ENCODE data around the gene NOS2.
"Not testable (repeated sequence)": the region's sequence is repeated elsewhere in the genome, so short reads cannot be mapped to it uniquely, and the experiment has no call there.

Gene NOS2

DNA sequence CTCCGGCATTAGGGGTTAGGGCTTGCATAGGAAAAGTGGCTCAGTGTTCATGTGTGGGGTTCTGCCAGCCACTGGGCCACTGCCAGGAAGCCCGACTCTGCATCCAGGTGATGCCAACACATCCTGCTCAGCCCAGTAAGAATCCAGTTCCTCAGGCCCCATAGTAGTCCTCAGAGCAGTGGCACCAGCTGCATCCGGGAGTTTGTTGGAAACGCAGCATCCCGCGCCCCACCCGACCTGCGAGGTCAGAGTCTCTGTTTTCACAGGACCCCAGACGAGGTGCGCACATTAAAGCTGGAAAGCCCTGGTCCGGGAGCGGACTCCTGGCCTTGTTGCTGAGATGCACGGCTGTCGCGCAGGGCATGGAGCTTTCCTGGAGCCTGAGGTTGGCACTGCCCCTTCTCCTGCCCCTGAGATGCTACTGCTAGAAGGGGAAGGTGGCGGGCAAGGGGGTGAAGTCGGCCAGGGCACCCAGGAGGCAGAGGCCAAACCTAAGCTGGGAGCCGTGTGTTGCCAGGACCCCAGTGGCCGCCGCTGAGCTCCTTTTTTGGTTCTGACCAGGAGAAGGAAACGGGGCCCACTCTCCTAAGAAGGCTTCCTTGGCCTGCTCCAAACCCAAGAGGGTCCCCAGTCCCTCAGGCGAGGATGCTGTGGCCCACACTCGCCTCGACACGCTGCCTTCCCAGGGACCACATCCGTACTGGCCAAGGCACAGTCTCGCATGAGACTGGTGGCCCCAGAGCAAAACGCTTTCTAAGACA lies 44.4 kb downstream of the NOS2 start:
- H3K36me3 ChIP-seq (ENCODE audit: insufficient read depth, low read length), result no peaks in the 10 kb centered on the region
- H3K27me3 ChIP-seq (ENCODE audit: insufficient read depth, low read length), result no peaks in the 10 kb centered on the region
- no peaks in the 10 kb centered on the region for H3F3A ChIP-seq (ENCODE audit: insufficient read depth, low read length)
- H2AFZ ChIP-seq (ENCODE audit: low read length), result no peak overlapping the region
- no peaks in the 10 kb centered on the region for H3K4me1 ChIP-seq (ENCODE audit: insufficient read depth, low read length, severe bottlenecking)
- H3K79me2 ChIP-seq (ENCODE audit: insufficient read depth, low read length), result no peaks in the 10 kb centered on the region
- no peak overlapping the region for H3K4me2 ChIP-seq (ENCODE audit: low read length)
- no peaks in the 10 kb centered on the region for H3K9me3 ChIP-seq (ENCODE audit: low read length)
- no peaks in the 10 kb centered on the region for H3K9me2 ChIP-seq (ENCODE audit: low read depth, low read length)
- no peaks in the 10 kb centered on the region for H4K20me1 ChIP-seq (ENCODE audit: insufficient read depth, low read length)
- no peak overlapping the region for H3K4me3 ChIP-seq (ENCODE audit: low read depth, low read length, poor library complexity, severe bottlenecking)
- no peak overlapping the region for H3K9ac ChIP-seq (ENCODE audit: low read length)
- TF ChIP-seq EZH2 (IDR thresholded peaks at IDR 0.05; ENCODE audit: borderline replicate concordance, low read length), result no peak
- TF ChIP-seq, protein P1, sequence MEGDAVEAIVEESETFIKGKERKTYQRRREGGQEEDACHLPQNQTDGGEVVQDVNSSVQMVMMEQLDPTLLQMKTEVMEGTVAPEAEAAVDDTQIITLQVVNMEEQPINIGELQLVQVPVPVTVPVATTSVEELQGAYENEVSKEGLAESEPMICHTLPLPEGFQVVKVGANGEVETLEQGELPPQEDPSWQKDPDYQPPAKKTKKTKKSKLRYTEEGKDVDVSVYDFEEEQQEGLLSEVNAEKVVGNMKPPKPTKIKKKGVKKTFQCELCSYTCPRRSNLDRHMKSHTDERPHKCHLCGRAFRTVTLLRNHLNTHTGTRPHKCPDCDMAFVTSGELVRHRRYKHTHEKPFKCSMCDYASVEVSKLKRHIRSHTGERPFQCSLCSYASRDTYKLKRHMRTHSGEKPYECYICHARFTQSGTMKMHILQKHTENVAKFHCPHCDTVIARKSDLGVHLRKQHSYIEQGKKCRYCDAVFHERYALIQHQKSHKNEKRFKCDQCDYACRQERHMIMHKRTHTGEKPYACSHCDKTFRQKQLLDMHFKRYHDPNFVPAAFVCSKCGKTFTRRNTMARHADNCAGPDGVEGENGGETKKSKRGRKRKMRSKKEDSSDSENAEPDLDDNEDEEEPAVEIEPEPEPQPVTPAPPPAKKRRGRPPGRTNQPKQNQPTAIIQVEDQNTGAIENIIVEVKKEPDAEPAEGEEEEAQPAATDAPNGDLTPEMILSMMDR (IDR thresholded peaks at IDR 0.05; ENCODE audit: low read length), result no peak
- no peak overlapping the region for H3K27ac ChIP-seq (ENCODE audit: low read depth, low read length, poor library complexity, severe bottlenecking)

DNA sequence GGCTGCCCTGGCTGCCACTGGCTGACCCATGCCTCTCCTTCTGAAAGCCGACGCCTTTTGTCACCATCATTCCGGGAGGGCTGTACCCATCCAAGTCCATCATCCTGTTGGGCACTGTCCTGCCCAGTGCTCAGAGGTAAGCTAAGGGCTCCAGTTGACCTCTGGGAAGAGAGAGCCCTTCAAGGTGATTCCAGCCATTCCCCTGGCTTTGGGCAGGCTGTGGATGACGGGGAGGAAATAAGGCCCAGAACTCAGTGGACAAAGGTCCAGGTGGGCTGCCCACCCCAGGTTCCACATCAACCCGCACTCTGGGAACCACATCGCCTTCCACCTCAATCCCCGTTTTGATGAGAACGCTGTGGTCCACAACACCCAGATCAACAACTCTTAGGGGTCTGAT lies 45.8 kb downstream of the NOS2 start:
- Histone ChIP-seq H3K4me2 (ENCODE audit: low read length) (no peak overlapping the region), H3K9ac (ENCODE audit: low read length) (no peak overlapping the region), H4K20me1 (ENCODE audit: insufficient read depth, low read length) (no peaks in the 10 kb centered on the region), H3K4me3 (ENCODE audit: low read depth, low read length, poor library complexity, severe bottlenecking) (no peak overlapping the region), H2AFZ (ENCODE audit: low read length) (no peak overlapping the region), H3K79me2 (ENCODE audit: insufficient read depth, low read length) (no peaks in the 10 kb centered on the region), H3K27ac (ENCODE audit: low read depth, low read length, poor library complexity, severe bottlenecking) (no peak overlapping the region), H3K9me3 (ENCODE audit: low read length) (no peaks in the 10 kb centered on the region), H3K9me2 (ENCODE audit: low read depth, low read length) (no peaks in the 10 kb centered on the region), H3K4me1 (ENCODE audit: insufficient read depth, low read length, severe bottlenecking) (no peaks in the 10 kb centered on the region), H3K36me3 (ENCODE audit: insufficient read depth, low read length) (no peaks in the 10 kb centered on the region), H3F3A (ENCODE audit: insufficient read depth, low read length) (no peaks in the 10 kb centered on the region), H3K27me3 (ENCODE audit: insufficient read depth, low read length) (no peaks in the 10 kb centered on the region)
- TF ChIP-seq, protein P1 (IDR thresholded peaks at IDR 0.05; ENCODE audit: low read length), result no peak

DNA sequence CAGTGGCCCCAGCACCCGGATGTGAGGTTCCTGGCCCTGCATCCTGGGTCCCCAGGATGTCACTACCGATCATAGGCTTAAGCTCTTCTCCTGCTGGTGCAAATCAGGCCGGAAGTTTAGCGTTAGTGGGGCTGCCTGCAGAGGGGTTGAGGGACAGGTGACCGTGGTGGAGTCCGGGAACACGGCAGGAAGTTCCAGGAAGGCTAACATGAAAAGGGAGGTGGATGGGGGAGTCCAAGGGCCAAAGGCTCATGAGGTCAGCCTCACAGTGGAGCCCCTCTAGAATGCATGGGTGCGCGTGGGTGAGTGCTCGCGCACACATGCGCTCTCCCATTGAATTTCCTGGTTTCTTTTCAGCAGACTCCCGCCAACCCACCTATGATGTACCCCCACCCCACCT lies 46.6 kb downstream of the NOS2 start:
- H3K9me2 ChIP-seq (ENCODE audit: low read depth, low read length); H3K27me3 ChIP-seq (ENCODE audit: insufficient read depth, low read length); H4K20me1 ChIP-seq (ENCODE audit: insufficient read depth, low read length); H3K79me2 ChIP-seq (ENCODE audit: insufficient read depth, low read length); H3K4me3 ChIP-seq (ENCODE audit: low read depth, low read length, poor library complexity, severe bottlenecking); H3K4me1 ChIP-seq (ENCODE audit: insufficient read depth, low read length, severe bottlenecking); H3K36me3 ChIP-seq (ENCODE audit: insufficient read depth, low read length); H3K9me3 ChIP-seq (ENCODE audit: low read length); H3F3A ChIP-seq (ENCODE audit: insufficient read depth, low read length); H3K4me2 ChIP-seq (ENCODE audit: low read length); H2AFZ ChIP-seq (ENCODE audit: low read length); H3K9ac ChIP-seq (ENCODE audit: low read length); H3K27ac ChIP-seq (ENCODE audit: low read depth, low read length, poor library complexity, severe bottlenecking): not testable (repeated sequence)
